Activated B cell treated with CpG ODN at 0.5 μM for 24 hours (primary cell): Measurements from ENCODE around the gene CNGB1. TPM values are rescaled to one million over a fixed set of nuclear protein-coding genes. Genes with fewer than 3 reads are reported as not detected.
A peak's percentile ranks its signal among the peaks of the same experiment; 100 is the strongest.

Experiments
- ATAC-seq: fragments of 200-7000 bp; cut with Tn5 transposase; one replicate; pipeline ENCODE4 v1.10.0; 2021; ENCODE audit warnings: low read depth, mild to moderate bottlenecking, moderate library complexity
- CTCF ChIA-PET: fragments of 350-600 bp; sonication (Branson Sonifier 250); formaldehyde crosslinking; loops from one replicate; lab custom pipeline; 2021; ENCODE audit warnings: antibody characterized with exemption; lab: Charles Lee
- POLR2A ChIA-PET: fragments of 350-600 bp; sonication (Branson Sonifier 250); formaldehyde crosslinking; loops from one replicate; lab custom pipeline; 2021; ENCODE audit warnings: antibody characterized with exemption; lab: Charles Lee
- DNase-seq: peaks from one replicate; pipeline ENCODE4 v3.0.0; 2022
- H3K27ac Mint-ChIP-seq: one replicate; pipeline ENCODE4 v1.8.0; 2020; ENCODE audit warnings: mixed read lengths
- H3K27me3 Mint-ChIP-seq: one replicate; pipeline ENCODE4 v1.8.0; 2021; ENCODE audit warnings: mixed read lengths
- H3K36me3 Mint-ChIP-seq: one replicate; pipeline ENCODE4 v1.8.0; 2021; ENCODE audit warnings: low read depth, mixed read lengths
- H3K4me1 Mint-ChIP-seq: one replicate; pipeline ENCODE4 v1.8.0; 2021; ENCODE audit warnings: mixed read lengths
- H3K4me3 Mint-ChIP-seq: one replicate; pipeline ENCODE4 v1.8.0; 2020; ENCODE audit warnings: mild to moderate bottlenecking, mixed read lengths
- H3K9me3 Mint-ChIP-seq: one replicate; pipeline ENCODE4 v1.8.0; 2020; ENCODE audit warnings: mixed read lengths
- intact Hi-C: fragments of 100-400 bp; cut with micrococcal nuclease; formaldehyde crosslinking; loops from one replicate; pipeline ENCODE4 v1.15.1; 2024
- total RNA-seq: library from RNA; stranded (reverse); gene quantifications from 2 replicates; pipeline ENCODE4 v1.2.3, GENCODE V29; 2022
- TF ChIP-seq, protein P1 (sequence below): fragments of 200-600 bp; IDR thresholded peaks from one replicate; pipeline ENCODE4 v1.8.0; 2022; ENCODE audit warnings: antibody characterized with exemption, mild to moderate bottlenecking

Gene CNGB1
- total RNA-seq, 1 donor from 2014 or later: not detected

DNA sequence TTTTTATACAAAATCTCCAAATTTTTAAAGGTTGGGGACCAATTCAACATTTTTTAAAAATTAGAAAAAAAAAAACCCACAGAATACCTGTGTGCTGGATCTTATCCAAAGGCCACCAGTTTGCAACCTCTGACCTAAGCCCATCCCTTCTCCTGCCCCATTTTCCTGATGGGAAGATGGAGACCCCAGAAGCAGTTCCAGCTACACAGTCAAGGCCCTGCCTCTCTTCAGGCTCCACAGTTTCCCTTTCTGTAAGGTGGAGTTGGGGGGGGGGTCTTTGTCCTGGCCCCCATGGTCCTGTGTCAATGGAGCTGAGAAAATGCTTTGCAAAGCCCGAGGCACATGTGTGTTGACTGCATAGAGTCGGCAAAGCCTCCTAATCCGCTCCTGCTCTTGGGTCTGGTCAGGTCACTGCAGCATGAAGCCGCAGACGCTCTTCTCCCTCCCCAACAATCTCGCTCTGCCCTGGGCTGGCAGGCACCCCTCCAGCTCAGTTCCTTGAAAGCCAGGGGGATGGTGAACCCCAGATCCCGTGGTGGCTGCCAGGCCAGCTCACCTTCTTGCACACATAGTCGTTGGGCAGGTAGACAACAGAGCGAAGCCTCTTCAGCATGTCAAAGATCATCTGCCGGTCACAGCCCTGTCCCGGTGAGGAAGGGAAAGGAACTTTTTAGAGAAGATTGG is 70.0 kb downstream of the CNGB1 start:
- TF ChIP-seq, protein P1, sequence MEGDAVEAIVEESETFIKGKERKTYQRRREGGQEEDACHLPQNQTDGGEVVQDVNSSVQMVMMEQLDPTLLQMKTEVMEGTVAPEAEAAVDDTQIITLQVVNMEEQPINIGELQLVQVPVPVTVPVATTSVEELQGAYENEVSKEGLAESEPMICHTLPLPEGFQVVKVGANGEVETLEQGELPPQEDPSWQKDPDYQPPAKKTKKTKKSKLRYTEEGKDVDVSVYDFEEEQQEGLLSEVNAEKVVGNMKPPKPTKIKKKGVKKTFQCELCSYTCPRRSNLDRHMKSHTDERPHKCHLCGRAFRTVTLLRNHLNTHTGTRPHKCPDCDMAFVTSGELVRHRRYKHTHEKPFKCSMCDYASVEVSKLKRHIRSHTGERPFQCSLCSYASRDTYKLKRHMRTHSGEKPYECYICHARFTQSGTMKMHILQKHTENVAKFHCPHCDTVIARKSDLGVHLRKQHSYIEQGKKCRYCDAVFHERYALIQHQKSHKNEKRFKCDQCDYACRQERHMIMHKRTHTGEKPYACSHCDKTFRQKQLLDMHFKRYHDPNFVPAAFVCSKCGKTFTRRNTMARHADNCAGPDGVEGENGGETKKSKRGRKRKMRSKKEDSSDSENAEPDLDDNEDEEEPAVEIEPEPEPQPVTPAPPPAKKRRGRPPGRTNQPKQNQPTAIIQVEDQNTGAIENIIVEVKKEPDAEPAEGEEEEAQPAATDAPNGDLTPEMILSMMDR: no peak
- Mint-ChIP-seq H3K36me3 (no peaks in the 10 kb centered on the region), H3K4me1 (no peaks in the 10 kb centered on the region), H3K27me3 (peaks cover 23% of the 10 kb centered on the region), H3K9me3 (no peaks in the 10 kb centered on the region), H3K4me3 (no peak overlapping the region), H3K27ac (no peak overlapping the region)
- POLR2A ChIA-PET: no interaction called here
- intact Hi-C loops: no loop called here
- CTCF ChIA-PET: interaction anchor here (1.0 to 1.6 kb wide), 3 partner anchors 99 to 104 kb away, joined by 4 to 5 read pairs (median 5); partner anchors contain the start of genes USB1 and ZNF319
- ATAC-seq: no peak
- no peak for DNase-seq

DNA sequence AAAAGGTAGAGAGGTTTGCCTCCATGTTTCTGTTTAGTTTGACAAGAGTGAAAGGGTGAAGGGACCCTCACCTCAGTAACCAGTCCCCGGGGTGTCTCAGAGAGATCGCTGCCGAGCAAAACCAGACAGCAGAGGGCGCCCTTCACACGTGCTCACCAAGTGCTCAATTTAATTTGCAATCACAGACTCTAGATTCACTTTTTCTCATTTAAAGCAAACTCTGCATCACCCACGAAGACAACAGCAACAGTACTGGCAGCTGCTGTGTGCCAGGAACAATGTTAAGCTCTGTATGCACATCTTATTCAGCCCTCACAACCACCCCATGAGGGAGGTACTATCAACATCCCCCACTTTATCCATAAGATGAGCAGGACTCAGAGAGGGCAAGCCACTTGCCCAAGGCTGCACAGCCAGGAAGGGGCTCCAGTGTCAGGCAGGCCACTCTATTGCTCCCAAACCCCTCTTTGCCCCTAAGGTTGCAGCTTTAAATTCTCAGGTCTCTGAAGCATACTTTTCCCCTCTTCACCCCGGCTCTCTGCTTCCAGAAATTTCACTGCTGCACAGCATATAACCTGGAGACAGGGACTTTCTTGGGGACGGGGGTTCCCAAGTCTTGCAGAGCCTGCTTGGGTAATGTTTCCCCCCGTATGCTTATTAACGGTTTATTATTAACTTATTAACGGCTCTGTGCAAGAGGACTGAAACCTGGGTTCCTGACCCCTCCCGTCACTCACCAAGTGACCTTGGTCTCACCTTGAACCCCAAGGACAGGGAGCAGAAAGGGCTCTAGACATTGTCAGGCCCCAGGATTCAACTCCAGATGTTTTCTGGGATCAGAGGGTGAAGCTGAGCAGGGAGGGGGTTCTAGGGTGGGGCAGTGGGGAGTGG is 70.9 kb downstream of the CNGB1 start:
- ATAC-seq (peak; percentile 68), DNase-seq (peak; percentile 48)
- no peaks in the 10 kb centered on the region for H3K9me3 Mint-ChIP-seq
- ChIA-PET CTCF (interaction anchor here (0.6 to 1.9 kb wide), 4 partner anchors 17 to 775 kb away, joined by 3 to 11 read pairs (median 5); partner anchors contain the start of genes USB1 and ZNF319), POLR2A (interaction anchor here (2.1 kb wide), 1 partner anchor 101 kb away, joined by 6 read pairs; the partner anchor contains the start of genes USB1 and ZNF319)
- H3K27me3 Mint-ChIP-seq: peaks cover 23% of the 10 kb centered on the region
- H3K27ac Mint-ChIP-seq: no peak overlapping the region
- intact Hi-C loops: loop anchor here (1.0 to 10.0 kb wide), 7 partner anchors 100 to 855 kb away; partner anchors contain the start of gene ZNF319
- H3K4me1 Mint-ChIP-seq: no peaks in the 10 kb centered on the region
- no peak overlapping the region for H3K4me3 Mint-ChIP-seq
- no peaks in the 10 kb centered on the region for H3K36me3 Mint-ChIP-seq
- TF ChIP-seq, protein P1: no peak

GRCh38 chr16:57898961-57899360 is 72.0 kb downstream of the CNGB1 start:
- DNase-seq (no peak), ATAC-seq (no peak)
- H3K9me3 Mint-ChIP-seq: no peaks in the 10 kb centered on the region
- intact Hi-C loops: loop anchor here (1.0 to 10.0 kb wide), 7 partner anchors 101 to 856 kb away; partner anchors contain the start of gene ZNF319
- H3K4me1 Mint-ChIP-seq: peaks cover 2% of the 10 kb centered on the region
- no peak overlapping the region for H3K4me3 Mint-ChIP-seq
- TF ChIP-seq, protein P1: no peak
- H3K36me3 Mint-ChIP-seq: no peaks in the 10 kb centered on the region
- ChIA-PET POLR2A (interaction anchor here (2.1 kb wide), 1 partner anchor 102 kb away, joined by 6 read pairs; the partner anchor contains the start of genes USB1 and ZNF319), CTCF (interaction anchor here (1.0 to 1.9 kb wide), 4 partner anchors 18 to 109 kb away, joined by 3 to 11 read pairs (median 5); partner anchors contain the start of genes USB1 and ZNF319)
- H3K27me3 Mint-ChIP-seq: peaks cover 23% of the 10 kb centered on the region
- no peak overlapping the region for H3K27ac Mint-ChIP-seq

DNA sequence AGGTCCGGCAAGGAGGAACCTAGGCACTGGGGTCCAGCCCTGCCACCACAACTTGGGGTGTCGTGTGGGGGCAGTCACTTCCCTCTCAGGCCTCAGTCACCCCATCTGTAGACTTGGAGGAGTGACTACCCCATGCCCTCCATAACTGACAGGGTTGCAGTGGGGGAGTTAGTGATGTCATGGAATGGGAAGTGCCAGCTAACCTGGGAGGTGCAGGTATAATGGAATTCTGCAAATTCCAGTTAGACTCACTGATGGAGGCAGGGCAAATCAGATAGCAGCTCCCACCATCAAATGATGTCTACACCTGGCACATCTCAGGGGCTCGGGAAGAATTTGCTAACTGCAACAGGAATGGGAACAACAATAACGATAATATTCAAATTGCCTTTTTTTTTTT is 72.9 kb downstream of the CNGB1 start:
- POLR2A ChIA-PET: no interaction called here
- Mint-ChIP-seq H3K4me3 (no peak overlapping the region), H3K27me3 (peaks cover 17% of the 10 kb centered on the region), H3K27ac (no peak overlapping the region), H3K9me3 (no peaks in the 10 kb centered on the region), H3K4me1 (peaks cover 3% of the 10 kb centered on the region), H3K36me3 (no peaks in the 10 kb centered on the region)
- ATAC-seq: no peak
- intact Hi-C loops: loop anchor here (2.0 to 10.0 kb wide), 4 partner anchors 225 to 857 kb away; no protein-coding TSS in a partner anchor
- DNase-seq: no peak
- CTCF ChIA-PET: interaction anchor here (1.0 to 1.2 kb wide), 2 partner anchors 110 to 228 kb away, joined by 3 read pairs; no protein-coding TSS in a partner anchor
- TF ChIP-seq, protein P1: no peak
